Right renal pelvis (tissue), 4 donors: ENCODE measurements around the gene GALNT4. TPM values are rescaled to one million over a fixed set of nuclear protein-coding genes. Genes with fewer than 3 reads are reported as not detected.

Source experiments
- DNase-seq, 4 donors: peaks; one replicate each; pipeline ENCODE4 v3.0.0-alpha.2; 2013; ENCODE audit warnings: low read depth in 4 of 4, low spot score in 3 of 4, missing footprints in 1 of 4
- polyA plus RNA-seq, 4 donors: library from polyadenylated mRNA; unstranded; fragments of 120-200 nt; gene quantifications; one replicate each; pipeline ENCODE4 v1.2.1, GENCODE V29; 2013; ENCODE audit not compliant: insufficient read length in 4 of 4

The GALNT4 gene
- polyA plus RNA-seq, 4 donors: 8.8 to 12.8 (median 11.0) TPM

DNA sequence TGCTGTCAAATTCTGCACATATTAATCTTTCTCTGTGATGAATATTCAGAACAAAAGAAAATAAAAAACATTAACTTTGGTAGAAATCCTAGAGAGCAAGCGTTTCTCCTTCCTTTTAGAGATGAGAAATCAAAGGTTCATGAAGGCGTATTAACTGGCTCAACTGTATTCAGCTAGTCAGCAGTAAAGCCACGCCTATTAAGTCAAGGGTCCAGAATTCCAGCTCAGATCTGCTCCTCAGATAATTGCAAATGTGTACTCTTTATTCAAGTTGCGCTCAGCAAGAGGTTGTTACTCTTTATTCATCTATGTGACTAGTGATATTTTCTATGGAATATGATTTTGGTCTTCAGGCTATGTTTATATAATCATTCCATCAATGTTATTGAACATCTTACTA is 14.3 kb upstream of the GALNT4 start:
- no peak for DNase-seq

GRCh38 chr12:89537389-89537788 is 12.8 kb upstream of the GALNT4 start:
- no peak for DNase-seq

- peak in 2 of 4 donors; percentile 41 to 48 for DNase-seq
These were observed 5.1 kb upstream of the GALNT4 start for GRCh38 chr12:89529738-89530137.

GRCh38 chr12:89528434-89528833 is 3.8 kb upstream of the GALNT4 start:
- no peak for DNase-seq

DNA sequence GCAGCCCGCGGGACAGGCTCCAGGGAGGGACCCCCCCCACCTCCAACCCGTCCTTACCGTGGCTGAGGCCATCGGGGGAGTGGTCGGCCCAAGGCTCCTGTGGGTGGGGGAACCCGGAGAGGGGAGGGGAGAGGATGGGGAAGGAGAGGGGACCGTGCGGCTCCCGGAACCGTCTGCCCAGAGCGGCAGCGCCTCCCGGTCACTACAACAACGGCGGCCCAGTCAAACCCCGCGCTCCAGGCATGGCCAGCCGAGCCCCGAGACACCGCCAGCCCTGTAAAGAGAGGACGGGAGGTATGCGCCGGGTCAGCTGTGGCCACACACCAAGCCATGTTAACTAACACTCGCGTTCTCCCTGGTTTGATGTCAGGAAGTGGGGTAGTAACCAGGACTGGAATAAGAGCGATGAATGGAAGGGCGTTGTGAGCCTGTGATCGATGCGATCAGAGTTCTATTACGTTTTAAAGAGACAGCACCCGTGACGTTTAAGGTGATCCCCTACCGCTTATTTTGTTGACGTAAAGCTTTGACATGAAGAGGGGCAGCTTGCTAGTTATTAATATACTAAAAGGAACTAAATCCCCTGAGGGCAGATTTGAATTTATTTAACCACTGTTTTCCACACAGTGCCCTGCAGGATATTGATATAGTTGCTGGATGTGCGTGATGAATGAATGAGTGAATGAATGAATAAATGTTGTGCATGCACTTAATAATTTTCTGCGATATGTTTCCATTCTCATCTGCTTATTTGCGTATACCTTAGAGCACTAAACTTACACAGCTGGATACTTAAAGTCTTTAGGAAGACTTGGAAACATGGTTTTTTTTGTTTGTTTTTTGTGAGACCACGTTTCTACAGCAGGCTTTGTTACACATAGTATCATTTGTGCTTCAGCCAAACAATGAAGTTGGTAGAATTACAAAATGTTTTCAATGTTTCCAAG is 1.5 kb upstream of the GALNT4 start, which contains the start of gene POC1B:
POC1B (minus strand) TSS at position 224 of the 947 bp plus-strand sequence; CDS start at position 72, 152 bp downstream.
- peak; percentile 46 to 80 (median 66) for DNase-seq

- peak in 3 of 4 donors; percentile 19 to 38 (median 26) for DNase-seq
These were observed 768 bp upstream of the GALNT4 start for GRCh38 chr12:89525305-89525823.

DNA sequence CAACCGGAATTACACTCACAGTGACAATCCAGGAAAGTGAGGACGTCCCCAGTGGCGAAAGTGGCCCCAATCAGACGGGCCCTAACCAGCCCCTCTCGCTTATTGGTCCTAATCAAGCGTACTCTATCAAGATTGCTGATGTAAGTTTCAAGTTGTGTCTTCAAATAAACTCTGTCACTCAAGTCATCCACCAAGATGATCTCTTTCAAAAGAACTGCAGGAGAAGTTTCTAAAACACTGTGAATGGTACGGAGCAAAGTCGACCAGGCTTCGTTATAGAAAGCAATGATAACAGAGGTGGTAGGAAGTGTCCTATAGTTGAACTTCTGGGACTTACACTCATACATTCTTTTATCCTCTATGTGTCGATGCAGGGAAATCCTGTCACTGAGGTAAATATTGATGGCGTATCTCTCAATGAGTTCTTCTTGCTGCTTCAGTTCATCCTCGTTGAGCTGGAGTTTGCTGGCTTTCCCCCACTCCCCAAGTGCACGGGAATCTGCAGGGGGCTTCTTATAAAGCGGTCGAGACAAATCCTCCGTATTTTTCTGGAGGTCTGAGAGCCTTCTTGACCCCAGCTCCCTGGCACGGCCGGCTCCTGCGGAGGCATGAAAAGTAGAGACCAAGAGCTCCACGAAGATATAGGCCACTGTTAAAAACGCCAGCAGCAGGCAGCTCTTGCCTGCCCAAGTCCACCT is 604 bp downstream of the GALNT4 start:
- peak in 1 of 4 donors; percentile 7 for DNase-seq

- no peak for DNase-seq
These were observed 1.2 kb downstream of the GALNT4 start for GRCh38 chr12:89523393-89523792.

DNA sequence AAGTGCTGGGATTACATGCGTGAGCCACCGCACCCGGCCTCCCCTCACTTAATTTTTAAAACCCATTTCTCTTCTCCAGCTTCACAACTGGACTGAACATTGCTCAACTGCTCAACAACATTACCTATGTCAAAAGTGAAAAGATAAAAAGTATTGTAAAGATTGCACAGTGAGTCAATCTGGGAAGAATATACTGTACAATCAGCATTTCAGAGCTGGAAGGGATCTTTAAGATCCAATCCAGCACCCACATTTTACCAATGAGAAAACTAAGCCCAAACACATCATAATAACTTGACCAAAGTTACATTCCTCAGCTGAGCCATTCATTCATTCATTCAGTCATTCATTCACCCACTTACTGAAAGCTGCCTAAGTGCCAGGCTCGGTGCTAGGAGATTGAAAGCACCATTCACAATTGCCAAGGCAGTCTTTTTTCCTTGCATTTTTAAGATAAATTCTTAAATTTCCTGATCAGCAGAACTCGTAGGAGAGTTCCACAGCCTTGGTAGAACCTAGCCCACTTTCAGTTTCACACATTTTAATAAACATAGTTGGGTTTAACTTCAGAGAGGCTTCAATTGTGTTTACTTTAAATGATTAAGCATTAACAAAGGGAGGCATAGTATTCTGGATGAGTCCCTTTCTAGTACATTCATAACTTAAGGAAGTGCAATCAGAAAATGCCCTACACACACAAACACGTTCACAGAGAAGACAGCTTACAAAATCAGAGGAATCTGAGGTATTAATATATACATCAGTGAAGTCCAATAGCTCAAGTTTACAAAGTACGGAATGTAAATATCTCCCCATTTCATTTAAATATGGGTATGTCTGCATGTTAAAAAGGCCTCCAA is 3.0 kb downstream of the GALNT4 start:
- DNase-seq: no peak

- no peak for DNase-seq
These were observed 6.9 kb downstream of the GALNT4 start for GRCh38 chr12:89517720-89518119.

- no peak for DNase-seq
These were observed 8.0 kb downstream of the GALNT4 start for GRCh38 chr12:89516633-89517032.

DNA sequence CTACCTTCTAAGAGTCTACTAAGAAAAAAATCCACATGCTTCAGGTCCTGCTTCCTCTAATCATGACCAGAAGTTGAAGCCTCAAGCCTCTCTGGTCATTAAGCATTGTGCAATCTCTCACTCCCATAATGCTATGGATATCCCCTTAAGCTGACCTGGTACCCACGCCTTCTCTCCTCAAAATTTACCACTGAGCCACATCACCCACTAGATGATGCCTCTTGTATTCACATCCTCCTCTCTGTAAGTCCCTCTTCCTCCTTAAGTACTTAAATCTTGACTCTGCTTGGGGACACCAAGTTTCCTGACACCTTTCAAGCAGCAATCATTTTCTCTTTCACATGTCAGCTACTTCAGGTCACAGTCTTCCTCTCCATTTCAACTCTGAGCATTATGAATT is 9.8 kb downstream of the GALNT4 start:
- DNase-seq: no peak

DNA sequence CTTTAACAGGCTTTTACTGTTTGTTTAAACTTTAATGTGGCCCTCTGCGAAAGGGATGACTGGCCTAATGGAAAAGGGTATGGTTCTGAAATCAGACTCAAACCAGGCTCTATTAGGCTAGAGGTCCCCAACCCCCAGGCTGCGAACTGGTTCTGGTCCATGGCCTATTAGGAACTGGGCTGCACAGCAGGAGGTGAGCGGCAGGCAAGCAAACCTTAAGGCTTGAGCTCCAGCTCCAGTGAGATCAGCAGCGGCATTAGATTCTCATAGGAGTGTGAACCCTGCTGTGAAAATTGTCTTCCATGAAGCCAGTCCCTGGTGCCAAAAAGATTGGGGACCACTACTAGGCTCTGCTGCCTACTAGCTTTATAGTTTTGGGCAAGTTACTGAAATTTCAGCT is 11.1 kb downstream of the GALNT4 start:
- no peak for DNase-seq

- DNase-seq: no peak
These were observed 17.4 kb downstream of the GALNT4 start for GRCh38 chr12:89507015-89507824.

- no peak for DNase-seq
These were observed 18.5 kb downstream of the GALNT4 start for GRCh38 chr12:89506050-89506449.

- DNase-seq: no peak
These were observed 19.8 kb downstream of the GALNT4 start for GRCh38 chr12:89504560-89505346.

- no peak for DNase-seq
These were observed 22.8 kb downstream of the GALNT4 start for GRCh38 chr12:89501793-89502192.

DNA sequence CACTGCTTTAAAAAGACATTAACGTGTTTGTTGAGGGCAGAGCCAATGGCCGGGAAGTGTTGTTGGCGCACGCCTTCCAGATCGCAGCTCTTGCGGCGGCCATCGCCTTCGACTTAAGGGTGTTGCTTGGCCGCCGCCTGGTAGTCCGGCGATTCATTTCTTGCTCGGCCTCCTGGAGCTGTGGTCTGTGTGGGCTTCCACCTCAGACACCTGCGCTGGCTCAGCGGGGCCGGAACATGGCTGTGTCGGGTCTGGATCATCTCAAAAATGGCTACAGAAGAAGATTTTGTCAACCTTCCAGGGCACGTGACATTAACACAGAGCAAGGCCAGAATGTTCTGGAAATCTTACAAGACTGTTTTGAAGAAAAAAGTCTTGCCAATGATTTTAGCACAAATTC is 24.7 kb downstream of the GALNT4 start:
- no peak for DNase-seq

- DNase-seq: no peak
These were observed 27.1 kb downstream of the GALNT4 start for GRCh38 chr12:89497467-89497866.
